A673 (cell line): ENCODE data around the gene VWA1. TPM values are rescaled to one million over a fixed set of nuclear protein-coding genes. Genes with fewer than 3 reads are reported as not detected.
"Not testable (repeated sequence)": the region's sequence is repeated elsewhere in the genome, so short reads cannot be mapped to it uniquely, and the experiment has no call there.

ENCODE experiments used
- BruUV-seq: library from RNA; stranded (reverse); fragments of 400-500 nt; replicated peaks from 2 replicates; lab custom pipeline; 2021; lab: Mats Ljungman, UMichigan
- CTCF ChIA-PET: fragments of 300-600 bp; sonication (Branson Sonifier 250); formaldehyde crosslinking; loops from one replicate; lab custom pipeline; 2022; ENCODE audit warnings: antibody characterized with exemption; lab: Charles Lee
- POLR2A ChIA-PET: fragments of 300-600 bp; sonication (Branson Sonifier 250); formaldehyde crosslinking; loops from one replicate; lab custom pipeline; 2022; ENCODE audit warnings: antibody characterized with exemption; ENCODE audit not compliant: low non-redundant PET; lab: Charles Lee
- DNase-seq: peaks from one replicate; pipeline ENCODE4 v3.0.0-alpha.2; 2015; ENCODE audit warnings: low spot score
- H3K27ac ChIP-seq: fragments of 200-600 bp; sonication (generic); 2 replicates; pipeline ENCODE4 v1.5.1; 2016; ENCODE audit warnings: mixed run types, low read depth, mild to moderate bottlenecking, mixed read lengths, antibody characterized with exemption, low read length; ENCODE audit not compliant: poor library complexity, severe bottlenecking
- H3K27me3 ChIP-seq: fragments of 200-600 bp; sonication (generic); replicated peaks from 2 replicates; pipeline ENCODE4 v1.6.1; 2017; ENCODE audit warnings: mixed run types, low read depth, mild to moderate bottlenecking, mixed read lengths, antibody characterized with exemption, low read length; ENCODE audit not compliant: insufficient read depth, poor library complexity
- H3K36me3 ChIP-seq: fragments of 200-600 bp; sonication (generic); 2 replicates; pipeline ENCODE4 v1.6.1; 2016; ENCODE audit warnings: mixed run types, mild to moderate bottlenecking, mixed read lengths, antibody characterized with exemption, low read length; ENCODE audit not compliant: insufficient read depth, poor library complexity, severe bottlenecking
- H3K4me1 ChIP-seq: fragments of 200-600 bp; sonication (generic); 2 replicates; pipeline ENCODE4 v1.6.1; 2017; ENCODE audit warnings: mixed run types, mild to moderate bottlenecking, mixed read lengths, antibody characterized with exemption, low read length; ENCODE audit not compliant: insufficient read depth, poor library complexity, severe bottlenecking
- H3K4me3 ChIP-seq: fragments of 200-600 bp; sonication (generic); 2 replicates; pipeline ENCODE4 v1.5.1; 2016; ENCODE audit warnings: low read depth, mixed run types, mild to moderate bottlenecking, mixed read lengths, low read length; ENCODE audit not compliant: poor library complexity, severe bottlenecking
- H3K9me3 ChIP-seq: fragments of 200-600 bp; sonication (generic); 2 replicates; pipeline ENCODE4 v1.6.1; 2016; ENCODE audit warnings: mixed run types, low read depth, mild to moderate bottlenecking, mixed read lengths, antibody characterized with exemption, low read length; ENCODE audit not compliant: poor library complexity, severe bottlenecking
- EZH2 ChIP-seq: fragments of 200-600 bp; sonication (generic); IDR thresholded peaks from 2 replicates; pipeline ENCODE4 v1.6.1; 2017; ENCODE audit warnings: borderline replicate concordance, low read depth, mild to moderate bottlenecking, mixed read lengths, antibody characterized with exemption, low read length; ENCODE audit not compliant: poor library complexity, severe bottlenecking
- intact Hi-C: fragments of 100-400 bp; cut with micrococcal nuclease; formaldehyde crosslinking; loops from one replicate; pipeline ENCODE4 v1.10.0; 2022; ENCODE audit not compliant: unreplicated experiment
- total RNA-seq: library from RNA; stranded (reverse); gene quantifications from 2 replicates; pipeline ENCODE4 v1.2.3, GENCODE V29; 2021
- TF ChIP-seq, protein P1 (sequence below): fragments of 300-800, 200-600 bp; sonication (generic); conservative IDR thresholded peaks from 2 replicates; pipeline ENCODE4 v1.5.1; 2017; ENCODE audit warnings: low read depth, mild to moderate bottlenecking, antibody characterized with exemption, low read length, moderate library complexity, mixed read lengths

Gene VWA1
- total RNA-seq, 1 experiment from 2014 or later = 0.92 TPM

DNA sequence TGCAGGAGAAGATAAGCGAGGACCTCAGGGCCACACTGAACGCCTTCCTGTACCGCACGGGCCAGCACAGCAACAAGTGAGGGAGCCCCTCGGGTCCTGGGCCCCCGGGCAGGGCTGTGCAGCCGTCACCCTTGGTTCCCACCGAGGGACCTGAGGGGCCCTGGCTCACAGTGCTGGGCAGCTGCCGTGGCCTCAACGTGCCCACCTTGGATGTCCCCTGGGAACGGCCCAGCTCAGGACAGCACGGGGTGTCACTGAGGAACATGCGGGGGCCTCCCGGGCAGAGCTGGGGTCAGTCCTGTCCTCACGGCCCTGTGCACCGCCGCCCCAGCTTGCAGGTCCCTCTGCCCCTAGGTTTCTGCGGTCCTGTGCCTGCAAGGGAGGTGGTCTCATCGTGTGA, 23.7 kb downstream of the VWA1 start:
- DNase-seq, H3K4me1 ChIP-seq, POLR2A ChIA-PET, H3K9me3 ChIP-seq, CTCF ChIA-PET, H3K27me3 ChIP-seq, BruUV-seq, H3K4me3 ChIP-seq, H3K27ac ChIP-seq, H3K36me3 ChIP-seq: not testable (repeated sequence)
- intact Hi-C loops = loop anchor here (5.0 kb wide), 1 partner anchor 42 kb away; no protein-coding TSS in a partner anchor

DNA sequence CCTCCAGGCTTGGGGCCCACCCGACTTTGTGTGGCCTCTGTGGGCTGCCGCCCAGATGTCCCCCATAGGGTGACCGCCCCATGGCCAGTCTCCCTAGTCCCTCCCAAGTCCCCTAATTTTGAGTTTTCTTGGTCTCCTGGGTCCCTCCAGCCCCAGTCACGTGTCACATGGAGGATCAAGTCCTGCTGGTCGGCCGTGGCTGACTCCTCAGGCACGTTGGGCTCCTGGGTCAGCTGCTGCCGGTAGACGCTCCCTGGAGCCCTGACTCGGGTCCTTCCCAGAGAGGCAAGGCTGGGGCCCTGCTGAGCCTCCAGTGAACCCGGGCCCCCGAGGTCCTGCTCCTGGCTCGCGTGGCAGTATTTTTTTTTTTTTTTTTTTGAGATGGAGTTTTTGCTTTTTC, 24.2 kb downstream of the VWA1 start:
- H3K9me3 ChIP-seq, BruUV-seq, DNase-seq, H3K36me3 ChIP-seq, CTCF ChIA-PET, POLR2A ChIA-PET, H3K4me1 ChIP-seq, H3K27ac ChIP-seq, H3K4me3 ChIP-seq, H3K27me3 ChIP-seq: not testable (repeated sequence)
- intact Hi-C loops = loop anchor here (5.0 kb wide), 1 partner anchor 42 kb away; no protein-coding TSS in a partner anchor

DNA sequence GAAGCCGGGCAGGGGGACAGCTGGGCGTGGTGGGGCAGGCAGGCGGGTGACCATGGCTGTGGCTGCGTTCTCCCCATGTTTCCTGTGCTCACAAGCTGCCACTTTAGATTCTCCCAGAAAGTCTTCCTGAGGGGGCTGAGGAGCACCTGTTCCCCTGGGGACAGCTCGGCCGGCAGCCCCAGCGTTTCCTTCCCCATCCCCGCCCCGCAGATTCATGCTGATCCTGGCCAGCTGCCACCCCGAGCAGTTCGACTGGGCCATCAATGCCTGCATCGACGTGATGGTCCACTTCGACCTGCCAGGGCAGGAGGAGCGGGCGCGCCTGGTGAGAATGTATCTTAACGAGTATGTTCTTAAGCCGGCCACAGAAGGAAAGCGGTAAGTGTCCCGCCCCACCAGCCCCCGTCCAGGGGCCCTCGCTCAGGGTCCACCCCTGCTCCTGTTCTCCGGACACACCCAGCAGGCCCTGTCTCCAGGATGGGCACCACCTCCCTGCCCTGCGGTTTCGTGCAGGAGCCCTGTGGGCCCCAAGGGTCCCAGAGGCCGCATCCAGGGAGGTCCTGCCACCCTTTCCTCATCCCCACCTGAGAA, 25.1 kb downstream of the VWA1 start:
- Histone ChIP-seq H3K27ac (no peak overlapping the region), H3K36me3 (no peaks in the 10 kb centered on the region), H3K4me1 (no peaks in the 10 kb centered on the region), H3K4me3 (no peak overlapping the region), H3K9me3 (no peaks in the 10 kb centered on the region), H3K27me3 (no peaks in the 10 kb centered on the region)
- CTCF ChIA-PET = no interaction called here
- TF ChIP-seq EZH2 = no peak
- TF ChIP-seq, protein P1, sequence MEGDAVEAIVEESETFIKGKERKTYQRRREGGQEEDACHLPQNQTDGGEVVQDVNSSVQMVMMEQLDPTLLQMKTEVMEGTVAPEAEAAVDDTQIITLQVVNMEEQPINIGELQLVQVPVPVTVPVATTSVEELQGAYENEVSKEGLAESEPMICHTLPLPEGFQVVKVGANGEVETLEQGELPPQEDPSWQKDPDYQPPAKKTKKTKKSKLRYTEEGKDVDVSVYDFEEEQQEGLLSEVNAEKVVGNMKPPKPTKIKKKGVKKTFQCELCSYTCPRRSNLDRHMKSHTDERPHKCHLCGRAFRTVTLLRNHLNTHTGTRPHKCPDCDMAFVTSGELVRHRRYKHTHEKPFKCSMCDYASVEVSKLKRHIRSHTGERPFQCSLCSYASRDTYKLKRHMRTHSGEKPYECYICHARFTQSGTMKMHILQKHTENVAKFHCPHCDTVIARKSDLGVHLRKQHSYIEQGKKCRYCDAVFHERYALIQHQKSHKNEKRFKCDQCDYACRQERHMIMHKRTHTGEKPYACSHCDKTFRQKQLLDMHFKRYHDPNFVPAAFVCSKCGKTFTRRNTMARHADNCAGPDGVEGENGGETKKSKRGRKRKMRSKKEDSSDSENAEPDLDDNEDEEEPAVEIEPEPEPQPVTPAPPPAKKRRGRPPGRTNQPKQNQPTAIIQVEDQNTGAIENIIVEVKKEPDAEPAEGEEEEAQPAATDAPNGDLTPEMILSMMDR = no peak
- no peak for DNase-seq
- no TSS peak for BruUV-seq
- intact Hi-C loops = no loop called here
- POLR2A ChIA-PET = no interaction called here

DNA sequence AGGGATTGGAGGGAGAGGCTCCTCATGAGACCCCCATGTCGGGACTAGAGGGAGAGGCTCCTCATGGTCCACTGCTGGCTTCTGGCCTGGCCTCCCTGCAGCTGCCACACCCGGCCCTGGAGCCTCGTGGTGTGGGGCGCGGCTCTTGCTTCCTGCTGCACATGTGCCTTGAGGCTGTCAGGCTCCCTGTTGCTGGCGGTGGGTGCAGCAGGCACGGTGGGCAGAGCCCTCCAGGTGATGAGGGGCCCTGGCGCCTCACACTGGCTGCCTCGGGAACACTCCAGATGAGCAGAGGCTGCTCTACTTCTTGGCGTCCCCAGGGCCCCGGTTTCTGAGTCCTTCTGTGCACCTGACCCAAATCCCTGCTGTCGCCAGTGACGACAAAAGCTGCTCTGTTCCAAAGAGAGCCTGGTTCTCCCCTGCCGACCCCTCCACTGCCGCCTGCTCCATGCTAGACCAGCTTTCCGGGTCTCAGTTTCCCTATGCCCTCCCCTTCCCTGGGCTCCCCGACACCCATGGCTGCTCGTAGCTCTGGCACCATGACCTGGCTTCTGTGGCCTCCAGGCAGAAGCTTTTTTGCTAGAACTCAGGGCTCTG, 26.3 kb downstream of the VWA1 start:
- no peak overlapping the region for H3K4me3 ChIP-seq
- POLR2A ChIA-PET = no interaction called here
- no peak for DNase-seq
- no peak overlapping the region for H3K27ac ChIP-seq
- no peaks in the 10 kb centered on the region for H3K9me3 ChIP-seq
- no peaks in the 10 kb centered on the region for H3K27me3 ChIP-seq
- BruUV-seq = no TSS peak
- no peaks in the 10 kb centered on the region for H3K36me3 ChIP-seq
- intact Hi-C loops = no loop called here
- no peaks in the 10 kb centered on the region for H3K4me1 ChIP-seq
- CTCF ChIA-PET = no interaction called here
- TF ChIP-seq, protein P1 = no peak
- TF ChIP-seq EZH2 = no peak
